Umbilical cord (tissue), 2 donors: Measurements from ENCODE around the gene ART1. TPM values are rescaled to one million over a fixed set of nuclear protein-coding genes. Genes with fewer than 3 reads are reported as not detected.

Source experiments
- DNase-seq: peaks from one replicate; pipeline ENCODE4 v3.0.0-alpha.2; 2015; ENCODE audit warnings: low spot score
- total RNA-seq: library from RNA; depleted of rRNA; stranded (reverse); fragments of >200 nt; gene quantifications from one replicate; pipeline ENCODE4 v1.2.3, GENCODE V29; 2014; ENCODE audit warnings: low replicate concordance; ENCODE audit not compliant: insufficient read depth

ART1 gene
- total RNA-seq, 1 donor from 2014 or later, result not detected

- no peak for DNase-seq
These were observed 20.6 kb downstream of the ART1 start for GRCh38 chr11:3665336-3666022.

- DNase-seq, result no peak
These were observed 21.1 kb downstream of the ART1 start for GRCh38 chr11:3666023-3666530.

- DNase-seq, result no peak
These were observed 22.5 kb downstream of the ART1 start for GRCh38 chr11:3667149-3668035.

GRCh38 chr11:3669128-3669527 lies 24.2 kb downstream of the ART1 start:
- no peak for DNase-seq

GRCh38 chr11:3669742-3670183 lies 24.8 kb downstream of the ART1 start:
- DNase-seq, result no peak

GRCh38 chr11:3671334-3672254 lies 26.7 kb downstream of the ART1 start, which contains the start of gene CHRNA10:
TSS of gene CHRNA10 (minus strand) at chr11:3671384. CDS start at chr11:3671312, 72 bp downstream.
- no peak for DNase-seq

- DNase-seq, result no peak
These were observed 29.3 kb downstream of the ART1 start for GRCh38 chr11:3674189-3674588.

GRCh38 chr11:3675971-3676370 lies 31.0 kb downstream of the ART1 start:
- no peak for DNase-seq

- no peak for DNase-seq
These were observed 34.1 kb downstream of the ART1 start for GRCh38 chr11:3679077-3679476.

- DNase-seq, result no peak
These were observed 38.1 kb downstream of the ART1 start for GRCh38 chr11:3683039-3683438.

GRCh38 chr11:3684129-3684818 lies 39.3 kb downstream of the ART1 start:
- no peak for DNase-seq

- DNase-seq, result no peak
These were observed 39.9 kb downstream of the ART1 start for GRCh38 chr11:3684819-3685172.

- DNase-seq, result no peak
These were observed 41.0 kb downstream of the ART1 start for GRCh38 chr11:3685923-3686322.

GRCh38 chr11:3686751-3687150 lies 41.8 kb downstream of the ART1 start:
- no peak for DNase-seq

GRCh38 chr11:3700410-3700809 lies 55.5 kb downstream of the ART1 start:
- DNase-seq, result no peak

- no peak for DNase-seq
These were observed 56.0 kb downstream of the ART1 start for GRCh38 chr11:3700910-3701309.

- DNase-seq, result no peak
These were observed 58.5 kb downstream of the ART1 start for GRCh38 chr11:3703383-3703782.

GRCh38 chr11:3707176-3707575 lies 62.2 kb downstream of the ART1 start:
- DNase-seq, result no peak

GRCh38 chr11:3709977-3710376 lies 65.0 kb downstream of the ART1 start:
- no peak for DNase-seq

GRCh38 chr11:3710485-3711259 lies 65.7 kb downstream of the ART1 start:
- DNase-seq, result no peak
